ENCODE results near the gene AP3D1. TPM values are rescaled to one million over a fixed set of nuclear protein-coding genes. Genes with fewer than 3 reads are reported as not detected.

The AP3D1 gene
- total and polyA plus RNA-seq, 4 donors = 21.7 to 79.8 (median 59.6) TPM

DNA sequence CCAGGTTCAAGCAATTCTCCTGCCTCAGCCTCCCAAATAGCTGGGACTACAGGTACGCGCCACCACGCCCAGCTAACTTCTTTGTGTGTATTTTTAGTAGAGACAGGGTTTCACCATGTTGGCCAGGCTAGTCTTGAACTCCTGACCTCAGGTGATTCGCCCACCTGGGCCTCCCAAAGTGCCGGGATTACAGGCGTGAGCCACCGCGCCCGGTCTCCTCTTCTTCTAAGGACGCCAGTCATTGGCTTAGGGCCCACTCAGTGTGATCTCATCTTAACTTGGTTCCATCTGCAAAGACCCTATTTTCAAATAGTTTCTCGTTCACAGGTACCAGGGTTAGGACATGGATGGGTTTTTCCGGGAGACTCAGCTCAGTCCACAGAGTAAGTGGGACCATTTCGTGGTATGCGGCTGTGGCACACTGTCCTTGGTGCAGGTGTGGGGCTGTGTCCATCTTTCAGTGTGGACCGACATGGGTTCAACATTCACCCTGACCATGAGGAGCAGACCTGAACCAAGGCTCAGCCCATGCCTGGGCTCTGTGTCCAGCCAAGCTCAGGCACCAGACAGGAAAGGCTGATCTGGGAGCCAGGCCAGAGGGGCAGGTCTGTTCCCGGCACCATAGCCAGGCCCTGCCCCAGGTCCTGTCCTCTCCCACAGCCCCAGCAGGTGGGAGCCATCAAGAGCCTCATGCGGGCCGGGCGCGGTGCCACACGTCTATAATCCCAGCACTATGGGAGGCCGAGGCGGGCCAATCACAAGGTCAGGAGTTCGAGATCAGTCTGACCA lies 97.6 kb downstream of the AP3D1 start:
- no peaks in the 10 kb centered on the region for H3K9me3 ChIP-seq (ENCODE audit: control insufficient read depth in 4 of 4, low read length in 3 of 4)
- H3K27me3 ChIP-seq (ENCODE audit: control insufficient read depth in 4 of 4, insufficient read depth in 4 of 4, low read length in 3 of 4) = no peaks in the 10 kb centered on the region
- peaks cover 20 to 40% (median 27%) of the 10 kb centered on the region in 4 donors for H3K4me1 ChIP-seq (ENCODE audit: control insufficient read depth in 4 of 4, insufficient read depth in 4 of 4, low read length in 3 of 4)
- TF ChIP-seq, protein P1, sequence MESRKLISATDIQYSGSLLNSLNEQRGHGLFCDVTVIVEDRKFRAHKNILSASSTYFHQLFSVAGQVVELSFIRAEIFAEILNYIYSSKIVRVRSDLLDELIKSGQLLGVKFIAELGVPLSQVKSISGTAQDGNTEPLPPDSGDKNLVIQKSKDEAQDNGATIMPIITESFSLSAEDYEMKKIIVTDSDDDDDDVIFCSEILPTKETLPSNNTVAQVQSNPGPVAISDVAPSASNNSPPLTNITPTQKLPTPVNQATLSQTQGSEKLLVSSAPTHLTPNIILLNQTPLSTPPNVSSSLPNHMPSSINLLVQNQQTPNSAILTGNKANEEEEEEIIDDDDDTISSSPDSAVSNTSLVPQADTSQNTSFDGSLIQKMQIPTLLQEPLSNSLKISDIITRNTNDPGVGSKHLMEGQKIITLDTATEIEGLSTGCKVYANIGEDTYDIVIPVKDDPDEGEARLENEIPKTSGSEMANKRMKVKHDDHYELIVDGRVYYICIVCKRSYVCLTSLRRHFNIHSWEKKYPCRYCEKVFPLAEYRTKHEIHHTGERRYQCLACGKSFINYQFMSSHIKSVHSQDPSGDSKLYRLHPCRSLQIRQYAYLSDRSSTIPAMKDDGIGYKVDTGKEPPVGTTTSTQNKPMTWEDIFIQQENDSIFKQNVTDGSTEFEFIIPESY (IDR thresholded peaks at IDR 0.05) = no peak
- TF ChIP-seq EGR1 (IDR thresholded peaks at IDR 0.05; ENCODE audit: low read depth in 2 of 2) (no peak), RXRA (IDR thresholded peaks at IDR 0.05) (peak; percentile 67 to 88), GABPA (IDR thresholded peaks at IDR 0.05 in 1 of 2, conservative IDR thresholded peaks at IDR 0.05 in 1 of 2) (peak in 1 of 2 donors; percentile 56), HNF4G (IDR thresholded peaks at IDR 0.05) (no peak), SP1 (IDR thresholded peaks at IDR 0.05) (peak; percentile 75), NR2F2 (IDR thresholded peaks at IDR 0.05) (peak; percentile 77), RAD21 (IDR thresholded peaks at IDR 0.05) (peak; percentile 15 to 53), HNF4A (conservative IDR thresholded peaks at IDR 0.05) (peak; percentile 41 to 73), YY1 (IDR thresholded peaks at IDR 0.05) (peak; percentile 77), FOXA1 (IDR thresholded peaks at IDR 0.05) (peak; percentile 25), FOXA2 (IDR thresholded peaks at IDR 0.05) (no peak)
- TF ChIP-seq, protein P2, sequence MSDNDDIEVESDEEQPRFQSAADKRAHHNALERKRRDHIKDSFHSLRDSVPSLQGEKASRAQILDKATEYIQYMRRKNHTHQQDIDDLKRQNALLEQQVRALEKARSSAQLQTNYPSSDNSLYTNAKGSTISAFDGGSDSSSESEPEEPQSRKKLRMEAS (IDR thresholded peaks at IDR 0.05) = peak; percentile 80
- TF ChIP-seq, protein P3, sequence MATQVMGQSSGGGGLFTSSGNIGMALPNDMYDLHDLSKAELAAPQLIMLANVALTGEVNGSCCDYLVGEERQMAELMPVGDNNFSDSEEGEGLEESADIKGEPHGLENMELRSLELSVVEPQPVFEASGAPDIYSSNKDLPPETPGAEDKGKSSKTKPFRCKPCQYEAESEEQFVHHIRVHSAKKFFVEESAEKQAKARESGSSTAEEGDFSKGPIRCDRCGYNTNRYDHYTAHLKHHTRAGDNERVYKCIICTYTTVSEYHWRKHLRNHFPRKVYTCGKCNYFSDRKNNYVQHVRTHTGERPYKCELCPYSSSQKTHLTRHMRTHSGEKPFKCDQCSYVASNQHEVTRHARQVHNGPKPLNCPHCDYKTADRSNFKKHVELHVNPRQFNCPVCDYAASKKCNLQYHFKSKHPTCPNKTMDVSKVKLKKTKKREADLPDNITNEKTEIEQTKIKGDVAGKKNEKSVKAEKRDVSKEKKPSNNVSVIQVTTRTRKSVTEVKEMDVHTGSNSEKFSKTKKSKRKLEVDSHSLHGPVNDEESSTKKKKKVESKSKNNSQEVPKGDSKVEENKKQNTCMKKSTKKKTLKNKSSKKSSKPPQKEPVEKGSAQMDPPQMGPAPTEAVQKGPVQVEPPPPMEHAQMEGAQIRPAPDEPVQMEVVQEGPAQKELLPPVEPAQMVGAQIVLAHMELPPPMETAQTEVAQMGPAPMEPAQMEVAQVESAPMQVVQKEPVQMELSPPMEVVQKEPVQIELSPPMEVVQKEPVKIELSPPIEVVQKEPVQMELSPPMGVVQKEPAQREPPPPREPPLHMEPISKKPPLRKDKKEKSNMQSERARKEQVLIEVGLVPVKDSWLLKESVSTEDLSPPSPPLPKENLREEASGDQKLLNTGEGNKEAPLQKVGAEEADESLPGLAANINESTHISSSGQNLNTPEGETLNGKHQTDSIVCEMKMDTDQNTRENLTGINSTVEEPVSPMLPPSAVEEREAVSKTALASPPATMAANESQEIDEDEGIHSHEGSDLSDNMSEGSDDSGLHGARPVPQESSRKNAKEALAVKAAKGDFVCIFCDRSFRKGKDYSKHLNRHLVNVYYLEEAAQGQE (IDR thresholded peaks at IDR 0.05) = peak; percentile 47
- no peak overlapping the region for H3K9ac ChIP-seq (ENCODE audit: low read depth in 1 of 2, low read length in 2 of 2)
- whole genome bisulfite sequencing = 64% methylated on average over 24 of the region's 24 CpGs
- DNase-seq (ENCODE audit: low spot score) = no peak
- no peaks in the 10 kb centered on the region for H3K36me3 ChIP-seq (ENCODE audit: control insufficient read depth in 4 of 4, insufficient read depth in 3 of 4, low read depth in 1 of 4, low read length in 3 of 4)
- H3K27ac ChIP-seq (ENCODE audit: low read depth in 1 of 2, low read length in 2 of 2) = peak overlapping the region; percentile 58 to 68
- H3K4me3 ChIP-seq (ENCODE audit: low read depth in 1 of 3, low read length in 3 of 3) = no peak overlapping the region

DNA sequence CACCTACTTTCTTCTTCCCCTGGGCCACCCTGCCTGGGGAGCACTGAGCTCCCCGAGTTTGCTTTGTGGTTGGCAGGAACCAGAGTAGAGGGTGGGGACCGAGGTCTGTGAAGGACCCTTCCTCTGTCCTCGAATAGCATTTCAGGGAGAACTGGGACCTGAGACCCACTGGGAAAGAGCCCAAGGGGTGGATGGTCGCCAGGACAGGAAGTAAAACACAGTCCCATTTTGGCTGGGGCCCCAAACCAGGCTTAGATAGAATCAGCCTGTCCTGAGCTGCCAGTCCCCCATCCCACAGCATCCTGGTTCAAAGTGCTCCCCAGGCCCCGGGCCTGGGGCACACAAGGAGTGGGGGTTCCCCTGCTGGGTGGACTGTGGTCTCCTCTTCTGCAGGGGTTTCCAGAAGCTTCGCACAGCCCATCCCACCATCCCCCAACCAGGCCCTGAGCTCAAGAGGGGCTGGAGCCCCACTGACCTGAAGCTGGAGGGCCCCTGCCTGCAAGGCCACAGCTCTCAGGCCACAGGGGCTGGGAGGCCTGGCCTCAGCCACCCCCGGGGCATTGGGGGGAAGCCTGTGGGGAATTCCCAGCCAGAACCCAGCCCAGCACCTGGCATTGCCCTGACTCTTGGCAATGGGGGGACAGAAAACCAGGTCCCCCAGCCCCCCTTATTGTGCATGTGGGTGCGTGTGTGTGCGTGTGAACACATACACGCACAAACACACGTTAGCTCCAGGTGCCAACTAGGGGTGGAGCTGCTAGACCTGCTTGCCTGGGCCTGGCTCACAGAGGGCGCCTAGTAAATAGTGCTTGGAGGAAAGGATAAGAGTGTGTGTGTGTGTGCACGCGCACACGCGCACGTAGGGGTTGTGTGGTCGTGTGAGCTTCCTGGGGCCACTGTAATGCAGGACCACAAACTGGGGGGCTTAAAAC lies 99.3 kb downstream of the AP3D1 start:
- peak overlapping the region; percentile 17 to 63 for H3K9ac ChIP-seq (ENCODE audit: low read depth in 1 of 2, low read length in 2 of 2)
- H3K36me3 ChIP-seq (ENCODE audit: control insufficient read depth in 4 of 4, insufficient read depth in 3 of 4, low read depth in 1 of 4, low read length in 3 of 4) = peaks cover 0 to 2% (median 0%) of the 10 kb centered on the region in 4 donors
- no peaks in the 10 kb centered on the region for H3K27me3 ChIP-seq (ENCODE audit: control insufficient read depth in 4 of 4, insufficient read depth in 4 of 4, low read length in 3 of 4)
- peak overlapping the region; percentile 91 to 93 for H3K27ac ChIP-seq (ENCODE audit: low read depth in 1 of 2, low read length in 2 of 2)
- TF ChIP-seq, protein P3 (IDR thresholded peaks at IDR 0.05) = no peak
- TF ChIP-seq YY1 (IDR thresholded peaks at IDR 0.05) = no peak
- TF ChIP-seq HNF4G (IDR thresholded peaks at IDR 0.05) = no peak
- TF ChIP-seq, protein P4, sequence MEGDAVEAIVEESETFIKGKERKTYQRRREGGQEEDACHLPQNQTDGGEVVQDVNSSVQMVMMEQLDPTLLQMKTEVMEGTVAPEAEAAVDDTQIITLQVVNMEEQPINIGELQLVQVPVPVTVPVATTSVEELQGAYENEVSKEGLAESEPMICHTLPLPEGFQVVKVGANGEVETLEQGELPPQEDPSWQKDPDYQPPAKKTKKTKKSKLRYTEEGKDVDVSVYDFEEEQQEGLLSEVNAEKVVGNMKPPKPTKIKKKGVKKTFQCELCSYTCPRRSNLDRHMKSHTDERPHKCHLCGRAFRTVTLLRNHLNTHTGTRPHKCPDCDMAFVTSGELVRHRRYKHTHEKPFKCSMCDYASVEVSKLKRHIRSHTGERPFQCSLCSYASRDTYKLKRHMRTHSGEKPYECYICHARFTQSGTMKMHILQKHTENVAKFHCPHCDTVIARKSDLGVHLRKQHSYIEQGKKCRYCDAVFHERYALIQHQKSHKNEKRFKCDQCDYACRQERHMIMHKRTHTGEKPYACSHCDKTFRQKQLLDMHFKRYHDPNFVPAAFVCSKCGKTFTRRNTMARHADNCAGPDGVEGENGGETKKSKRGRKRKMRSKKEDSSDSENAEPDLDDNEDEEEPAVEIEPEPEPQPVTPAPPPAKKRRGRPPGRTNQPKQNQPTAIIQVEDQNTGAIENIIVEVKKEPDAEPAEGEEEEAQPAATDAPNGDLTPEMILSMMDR (IDR thresholded peaks at IDR 0.05; ENCODE audit: low read depth, low read length, missing input control) = no peak
- TF ChIP-seq RAD21 (IDR thresholded peaks at IDR 0.05) = no peak
- TF ChIP-seq GABPA (IDR thresholded peaks at IDR 0.05 in 1 of 2, conservative IDR thresholded peaks at IDR 0.05 in 1 of 2) = no peak
- no peak for TF ChIP-seq SP1 (IDR thresholded peaks at IDR 0.05)
- TF ChIP-seq RXRA (IDR thresholded peaks at IDR 0.05) = peak; percentile 51 to 58
- TF ChIP-seq HNF4A (conservative IDR thresholded peaks at IDR 0.05) = peak in 1 of 2 donors; percentile 3
- H3K4me1 ChIP-seq (ENCODE audit: control insufficient read depth in 4 of 4, insufficient read depth in 4 of 4, low read length in 3 of 4) = peaks cover 37 to 55% (median 42%) of the 10 kb centered on the region in 4 donors
- H3K4me3 ChIP-seq (ENCODE audit: low read depth in 1 of 3, low read length in 3 of 3) = no peak overlapping the region
- WGBS = 27% methylated on average over 18 of the region's 18 CpGs
- DNase-seq (ENCODE audit: low spot score) = no peak
- H3K9me3 ChIP-seq (ENCODE audit: control insufficient read depth in 4 of 4, low read length in 3 of 4) = no peaks in the 10 kb centered on the region
